Kidney (tissue), 14 donors: ENCODE measurements around the gene RFC5. TPM values are rescaled to one million over a fixed set of nuclear protein-coding genes. Genes with fewer than 3 reads are reported as not detected.
"Not testable (repeated sequence)": the region's sequence is repeated elsewhere in the genome, so short reads cannot be mapped to it uniquely, and the experiment has no call there.

ENCODE experiments used
- DNase-seq, 5 donors: peaks; one replicate each; pipeline ENCODE4 v3.0.0-alpha.2; 2013 to 2020
- FAIRE-seq: peaks from 2 replicates; lab custom pipeline; 2012; peaks lifted over from hg19 to GRCh38; lab: Jason Lieb, UNC
- H3K27ac ChIP-seq, 2 donors: one replicate each; pipeline ENCODE4 v1.7.0; 2013; ENCODE audit warnings: low read depth in 2 of 2, low read length in 2 of 2, inconsistent platforms in 1 of 2
- H3K27me3 ChIP-seq: one replicate; pipeline ENCODE4 v1.7.1; 2013; ENCODE audit warnings: low read length, inconsistent platforms; ENCODE audit not compliant: control insufficient read depth, insufficient read depth
- H3K36me3 ChIP-seq, 3 donors: one replicate each; pipeline versions ENCODE4 v1.7.0 to v1.7.1; 2013; ENCODE audit warnings: low read length in 3 of 3, control low read depth in 1 of 3, inconsistent platforms in 1 of 3; ENCODE audit not compliant: insufficient read depth in 3 of 3, control insufficient read depth in 2 of 3
- H3K4me1 ChIP-seq, 3 donors: one replicate each; pipeline versions ENCODE4 v1.7.0 to v1.7.1; 2013; ENCODE audit warnings: low read length in 3 of 3, inconsistent platforms in 1 of 3, low read depth in 1 of 3; ENCODE audit not compliant: control insufficient read depth in 2 of 3, insufficient read depth in 2 of 3
- H3K4me3 ChIP-seq, 3 donors: one replicate each; pipeline versions ENCODE4 v1.7.0 to v1.8.1; 2013; ENCODE audit warnings: low read length in 3 of 3, control low read depth in 1 of 3, inconsistent platforms in 1 of 3
- H3K9ac ChIP-seq, 3 donors: one replicate each; pipeline versions ENCODE4 v1.7.0 to v1.7.1; 2013; ENCODE audit warnings: low read length in 3 of 3, control low read depth in 1 of 3, inconsistent platforms in 1 of 3
- H3K9me3 ChIP-seq, 3 donors: one replicate each; pipeline versions ENCODE4 v1.7.0 to v1.7.1; 2013; ENCODE audit warnings: low read length in 3 of 3, control low read depth in 1 of 3, inconsistent platforms in 1 of 3; ENCODE audit not compliant: control insufficient read depth in 2 of 3, insufficient read depth in 1 of 3
- CTCF ChIP-seq: IDR thresholded peaks from 3 replicates; pipeline ENCODE4 v1.5.1; 2012; ENCODE audit warnings: mild to moderate bottlenecking, moderate library complexity, borderline replicate concordance; ENCODE audit not compliant: insufficient read depth; ENCODE audit errors: extremely low read depth
- intact Hi-C: fragments of 100-400 bp; cut with DNase I; formaldehyde crosslinking; loops from one replicate; pipeline ENCODE4 v1.11.1; 2022
- polyA plus RNA-seq: library from polyadenylated mRNA; stranded (reverse); fragments of 350-450 nt; fragmentation: Illumina TruSeq; extraction: RNeasy Lipid Tissue Mini Kit (QIAGEN cat#74804); gene quantifications from one replicate; pipeline ENCODE4 v1.2.3, GENCODE V29; 2014; ENCODE audit warnings: low read depth, low replicate concordance; ENCODE audit not compliant: insufficient read depth
- total RNA-seq: library from RNA; stranded (reverse); fragmentation: NEBNext Ultra II Directional; extraction: Animal tissue kit (Norgen Biotek cat#: 25700); gene quantifications from one replicate; pipeline ENCODE4 v1.2.1, GENCODE V29; 2021
- donor health status: control.
- donor health status: control.
- donor health status: control.
- donor health status: control.
- donor health status: control.
- donor health status: DM: yes; HTN: yes; CAD: no.
- donor health status: Normal renal cell carcinoma (clear cell type).

RFC5 gene
- total and polyA plus RNA-seq, 2 donors from 2014 or later, result 7.0 to 13.0 TPM

GRCh38 chr12:117994551-117995438, 21.7 kb upstream of the RFC5 start:
- Histone ChIP-seq H3K4me3 (no peak overlapping the region), H3K36me3 (no peaks in the 10 kb centered on the region), H3K9ac (no peak overlapping the region), H3K9me3 (no peaks in the 10 kb centered on the region), H3K4me1 (no peaks in the 10 kb centered on the region), H3K27me3 (no peaks in the 10 kb centered on the region), H3K27ac (no peak overlapping the region)
- TF ChIP-seq CTCF, result no peak
- FAIRE-seq, result no peak
- DNase-seq, result no peak
- intact Hi-C loops, result no loop called here

DNA sequence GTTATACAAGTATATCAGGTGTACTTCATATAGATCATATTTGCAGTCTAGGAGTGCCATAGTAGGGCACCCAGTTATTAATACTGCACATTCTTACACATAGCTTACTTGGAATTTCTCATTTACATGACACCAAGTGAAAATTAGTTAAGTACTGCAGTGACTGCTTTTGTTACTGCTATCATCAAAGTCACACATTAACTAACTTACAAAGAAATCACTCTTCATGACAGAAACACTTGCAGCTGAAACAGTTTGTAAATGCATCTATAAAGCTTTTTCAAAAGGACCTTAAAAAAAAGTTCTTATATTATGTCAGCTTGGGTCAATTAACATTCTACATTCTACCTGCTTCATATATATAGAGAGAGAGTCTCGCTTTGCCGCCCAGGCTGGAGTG, 17.8 kb upstream of the RFC5 start:
- Histone ChIP-seq H3K9me3 (no peaks in the 10 kb centered on the region), H3K4me1 (no peaks in the 10 kb centered on the region), H3K27ac (no peak overlapping the region), H3K27me3 (no peaks in the 10 kb centered on the region), H3K4me3 (no peak overlapping the region), H3K9ac (no peak overlapping the region), H3K36me3 (no peaks in the 10 kb centered on the region)
- no peak for TF ChIP-seq CTCF
- no peak for FAIRE-seq
- intact Hi-C loops, result no loop called here
- no peak for DNase-seq

DNA sequence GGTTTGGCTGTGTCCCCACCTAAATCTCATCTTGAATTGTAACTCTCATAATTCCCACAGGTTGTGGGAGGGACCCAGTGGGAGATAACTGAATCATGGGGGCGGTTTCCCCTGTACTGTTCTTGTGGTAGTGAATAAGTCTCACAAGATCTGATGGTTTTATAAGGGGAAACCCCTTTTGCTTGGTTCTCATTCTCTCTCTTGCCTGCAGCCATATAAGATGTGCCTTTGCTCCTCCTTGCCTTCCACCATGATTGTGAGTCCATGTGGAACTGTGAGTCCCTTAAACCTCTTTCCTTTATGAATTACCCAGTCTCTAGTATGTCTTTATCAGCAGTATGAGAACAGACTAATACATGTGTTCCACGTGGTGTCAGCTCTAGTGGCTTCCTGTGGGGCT, 16.7 kb upstream of the RFC5 start:
- intact Hi-C loops, H3K4me3 ChIP-seq, H3K9ac ChIP-seq, FAIRE-seq, H3K4me1 ChIP-seq, DNase-seq, H3K27ac ChIP-seq, H3K27me3 ChIP-seq, H3K36me3 ChIP-seq, H3K9me3 ChIP-seq: not testable (repeated sequence)

DNA sequence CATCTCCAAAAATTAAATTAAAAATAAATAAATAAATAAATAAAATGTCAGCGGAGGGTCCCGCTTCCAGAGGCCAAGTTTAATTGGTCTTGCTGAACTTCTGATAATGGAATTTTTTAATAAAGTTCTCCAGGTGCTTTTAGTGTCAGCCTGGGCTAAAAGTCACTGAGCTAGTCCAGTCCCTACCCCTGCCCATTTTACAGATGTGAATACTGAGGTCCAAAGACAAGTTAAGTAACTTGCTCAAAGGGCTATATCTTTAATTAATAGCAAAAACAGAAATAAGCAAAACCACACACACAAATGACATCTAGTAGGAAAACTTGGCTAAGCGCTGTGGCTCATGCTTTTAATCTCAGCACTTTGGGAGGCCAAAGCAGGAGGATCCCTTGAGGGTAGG, 5.6 kb upstream of the RFC5 start:
- no peak overlapping the region for H3K27ac ChIP-seq
- no peaks in the 10 kb centered on the region for H3K9me3 ChIP-seq
- H3K4me3 ChIP-seq, result no peak overlapping the region
- TF ChIP-seq CTCF, result no peak
- H3K36me3 ChIP-seq, result no peaks in the 10 kb centered on the region
- no peaks in the 10 kb centered on the region for H3K4me1 ChIP-seq
- FAIRE-seq (no peak), DNase-seq (no peak)
- no peak overlapping the region for H3K9ac ChIP-seq
- no peaks in the 10 kb centered on the region for H3K27me3 ChIP-seq
- intact Hi-C loops, result no loop called here
